H9 (cell line): ENCODE measurements around the gene PRODH2. TPM values are rescaled to one million over a fixed set of nuclear protein-coding genes. Genes with fewer than 3 reads are reported as not detected.

Experiments used
- DNase-seq: peaks from one replicate; pipeline ENCODE4 v3.0.0-alpha.2; 2017
- H2AFZ ChIP-seq: one replicate; pipeline ENCODE4 v1.6.1; 2013; ENCODE audit warnings: mild to moderate bottlenecking, low read length, control low read depth, moderate library complexity
- H2AK5ac ChIP-seq: 2 replicates; pipeline ENCODE4 v1.6.1; 2013; ENCODE audit warnings: low read length, control low read depth, mixed read lengths; ENCODE audit not compliant: insufficient read length
- H2BK120ac ChIP-seq: one replicate; pipeline ENCODE4 v1.6.1; 2013; ENCODE audit warnings: low read depth, mild to moderate bottlenecking, low read length, control low read depth, inconsistent platforms; ENCODE audit not compliant: poor library complexity, severe bottlenecking
- H2BK12ac ChIP-seq: 2 replicates; pipeline ENCODE4 v1.6.1; 2013; ENCODE audit warnings: low read length, control low read depth, mixed read lengths, low read depth; ENCODE audit not compliant: insufficient read length
- H2BK15ac ChIP-seq: 2 replicates; pipeline ENCODE4 v1.6.1; 2013; ENCODE audit warnings: low read depth, low read length, control low read depth
- H2BK20ac ChIP-seq: one replicate; pipeline ENCODE4 v1.6.1; 2013; ENCODE audit warnings: low read depth, mild to moderate bottlenecking, low read length, control low read depth, inconsistent platforms; ENCODE audit not compliant: poor library complexity, severe bottlenecking
- H2BK5ac ChIP-seq: 2 replicates; pipeline ENCODE4 v1.6.1; 2013; ENCODE audit warnings: low read length, control low read depth, mixed read lengths; ENCODE audit not compliant: insufficient read length
- H3K14ac ChIP-seq: 2 replicates; pipeline ENCODE4 v1.6.1; 2013; ENCODE audit warnings: low read length, control low read depth; ENCODE audit not compliant: insufficient read depth
- H3K18ac ChIP-seq: 2 replicates; pipeline ENCODE4 v1.6.1; 2013; ENCODE audit warnings: low read depth, mild to moderate bottlenecking, mixed read lengths, low read length, control low read depth; ENCODE audit not compliant: insufficient read length
- H3K23ac ChIP-seq: 2 replicates; pipeline ENCODE4 v1.6.1; 2013; ENCODE audit warnings: low read length, control low read depth, mixed read lengths, low read depth; ENCODE audit not compliant: insufficient read length
- H3K23me2 ChIP-seq: 2 replicates; pipeline ENCODE4 v1.6.1; 2013; ENCODE audit warnings: low read depth, mild to moderate bottlenecking, mixed read lengths, low read length, control low read depth; ENCODE audit not compliant: insufficient read length, poor library complexity, severe bottlenecking
- H3K27ac ChIP-seq: 2 replicates; pipeline ENCODE4 v1.5.1; 2013; ENCODE audit warnings: low read length, control low read depth, mixed read lengths, low read depth; ENCODE audit not compliant: insufficient read length
- H3K27me3 ChIP-seq: 2 replicates; pipeline ENCODE4 v1.6.1; 2013; ENCODE audit warnings: low read length, control low read depth, inconsistent platforms; ENCODE audit not compliant: insufficient read depth
- H3K4ac ChIP-seq: 2 replicates; pipeline ENCODE4 v1.6.1; 2013; ENCODE audit warnings: low read depth, mild to moderate bottlenecking, control low read depth, inconsistent platforms, low read length, moderate library complexity
- H3K4me1 ChIP-seq: 2 replicates; pipeline ENCODE4 v1.6.1; 2013; ENCODE audit warnings: low read length, control low read depth, inconsistent platforms; ENCODE audit not compliant: insufficient read depth
- H3K4me2 ChIP-seq: 2 replicates; pipeline ENCODE4 v1.6.1; 2013; ENCODE audit warnings: low read length, control low read depth, mixed read lengths; ENCODE audit not compliant: insufficient read length, insufficient read depth
- H3K56ac ChIP-seq: 2 replicates; pipeline ENCODE4 v1.6.1; 2013; ENCODE audit warnings: low read depth, mild to moderate bottlenecking, mixed read lengths, low read length, control low read depth; ENCODE audit not compliant: insufficient read length
- H3K79me1 ChIP-seq: 2 replicates; pipeline ENCODE4 v1.6.1; 2013; ENCODE audit warnings: low read depth, mild to moderate bottlenecking, moderate library complexity, low read length, control low read depth, inconsistent platforms; ENCODE audit not compliant: insufficient read depth, poor library complexity, severe bottlenecking
- H3K79me2 ChIP-seq: 2 replicates; pipeline ENCODE4 v1.6.1; 2013; ENCODE audit warnings: low read length, control low read depth, inconsistent platforms; ENCODE audit not compliant: insufficient read depth
- H3K9ac ChIP-seq: 2 replicates; pipeline ENCODE4 v1.6.1; 2013; ENCODE audit warnings: low read length, control low read depth, mixed read lengths; ENCODE audit not compliant: insufficient read length; ENCODE audit errors: extremely low read depth
- H3K9me3 ChIP-seq: one replicate; pipeline ENCODE4 v1.6.1; 2013; ENCODE audit warnings: low read depth, low read length, inconsistent platforms; ENCODE audit not compliant: control insufficient read depth
- H3T11ph ChIP-seq: one replicate; pipeline ENCODE4 v1.6.1; 2013; ENCODE audit warnings: mild to moderate bottlenecking, low read length, control low read depth, inconsistent platforms
- H4K20me1 ChIP-seq: one replicate; pipeline ENCODE4 v1.6.1; 2013; ENCODE audit not compliant: control insufficient read depth, insufficient read length, insufficient read depth
- H4K5ac ChIP-seq: 2 replicates; pipeline ENCODE4 v1.6.1; 2013; ENCODE audit warnings: low read depth, mild to moderate bottlenecking, mixed read lengths, low read length, control low read depth; ENCODE audit not compliant: insufficient read length
- H4K8ac ChIP-seq: replicated peaks from 2 replicates; pipeline ENCODE4 v1.6.1; 2013; ENCODE audit warnings: low read length, control low read depth, mixed read lengths, low read depth; ENCODE audit not compliant: insufficient read length
- H4K91ac ChIP-seq: 2 replicates; pipeline ENCODE4 v1.6.1; 2013; ENCODE audit warnings: low read depth, mild to moderate bottlenecking, moderate library complexity, mixed read lengths, low read length, control low read depth; ENCODE audit not compliant: insufficient read length
- H3K27ac Mint-ChIP-seq, 3 experiments: 2 replicates in 2 of 3; 3 replicates in 1 of 3; pipeline ENCODE4 v1.8.0; 2020 to 2021; ENCODE audit warnings: mixed read lengths in 3 of 3, mild to moderate bottlenecking in 1 of 3, moderate library complexity in 1 of 3
- H3K27me3 Mint-ChIP-seq: 2 replicates; pipeline ENCODE4 v1.8.0; 2021; ENCODE audit warnings: low read depth, mild to moderate bottlenecking, moderate library complexity, mixed read lengths
- H3K36me3 Mint-ChIP-seq, 3 experiments: 2 replicates in 2 of 3; 3 replicates in 1 of 3; pipeline ENCODE4 v1.8.0; 2020 to 2021; ENCODE audit warnings: low read depth in 3 of 3, mixed read lengths in 3 of 3; ENCODE audit not compliant: insufficient read depth in 1 of 3
- H3K4me1 Mint-ChIP-seq, 2 experiments: 2 replicates each; pipeline ENCODE4 v1.8.0; 2020; ENCODE audit warnings: mixed read lengths in 2 of 2
- H3K4me3 Mint-ChIP-seq, 2 experiments: 2 replicates in 1 of 2; 3 replicates in 1 of 2; pipeline ENCODE4 v1.8.0; 2020 to 2021; ENCODE audit warnings: mild to moderate bottlenecking in 2 of 2, mixed read lengths in 2 of 2, moderate library complexity in 1 of 2
- H3K9me3 Mint-ChIP-seq, 2 experiments: 2 replicates in 1 of 2; 3 replicates in 1 of 2; pipeline ENCODE4 v1.8.0; 2020; ENCODE audit warnings: mild to moderate bottlenecking in 2 of 2, mixed read lengths in 2 of 2, moderate library complexity in 1 of 2
- WGBS: extraction: QIAGEN DNeasy Blood & Tissue Kit; methylation state at CpG from one replicate; pipeline ENCODE4 v1.1.7; 2013; ENCODE audit warnings: missing lambda C conversion rate, low lambda C conversion rate, mixed read lengths; ENCODE audit not compliant: insufficient read length; ENCODE audit errors: extremely low coverage; 5-methylcytosine and 5-hydroxymethylcytosine counted together
- total RNA-seq: library from RNA; stranded (reverse); gene quantifications from 2 replicates; pipeline ENCODE4 v1.2.1, GENCODE V29; 2021
- TF ChIP-seq, protein P1 (sequence below): fragments of 200-600 bp; sonication (generic); conservative IDR thresholded peaks from 3 replicates; pipeline ENCODE4 v1.8.0; 2021; ENCODE audit warnings: antibody characterized with exemption, mild to moderate bottlenecking

Gene PRODH2
- total RNA-seq, 1 experiment from 2014 or later: not detected

DNA sequence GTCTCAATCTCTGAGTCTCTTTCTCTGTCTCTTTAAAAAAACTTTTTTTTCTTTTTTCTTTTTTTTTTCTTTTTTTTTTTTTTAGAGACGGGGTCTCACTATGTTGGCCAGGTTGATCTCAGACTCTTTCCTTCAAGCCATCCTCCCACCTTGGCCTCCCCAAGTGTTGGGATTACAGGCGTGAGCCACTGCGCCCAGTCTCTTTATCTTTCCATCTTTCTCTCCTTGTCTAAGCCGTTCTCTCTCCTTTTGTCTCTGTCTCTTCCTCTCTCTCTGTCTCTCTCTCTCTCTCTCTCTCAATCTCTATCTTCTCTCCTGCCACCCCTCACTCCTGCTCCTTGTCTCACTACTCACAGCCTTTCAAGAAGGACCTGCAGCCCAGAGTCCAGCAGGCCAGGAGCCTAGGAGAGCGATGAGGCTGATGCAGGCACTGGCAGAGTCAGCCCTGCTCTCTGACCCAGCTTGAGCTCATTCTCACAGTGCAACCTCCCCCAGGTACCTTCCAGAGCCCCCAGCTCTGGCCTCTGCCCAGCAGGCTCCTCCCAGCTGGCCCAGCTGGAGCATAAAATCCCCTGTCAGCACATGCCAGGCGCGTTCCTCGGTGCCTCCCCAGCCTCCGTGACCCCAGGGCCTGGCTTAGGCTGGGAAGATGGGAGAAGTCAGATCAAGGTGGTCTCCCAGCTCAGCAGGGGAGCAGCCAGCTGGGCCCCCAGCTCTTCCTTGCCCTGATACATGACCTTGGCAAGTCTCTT lies 39.6 kb upstream of the PRODH2 start, which contains the start of gene NPHS1:
Gene NPHS1, minus strand, starts transcription at position 476 of the 752 bp plus-strand sequence. CDS start 667 bp downstream, outside the sequence.
- H3K14ac ChIP-seq: no peak within 1 kb of the TSS
- DNase-seq: no peak
- H2AFZ ChIP-seq: no peak within 1 kb of the TSS
- no peaks in the 10 kb centered on the region; the same call in 1 of the 2 replicates for H3K4me1 ChIP-seq
- H3K18ac ChIP-seq: peak within 1 kb of the TSS; percentile 58
- no peak within 1 kb of the TSS for H3K4ac ChIP-seq
- peaks cover 3% of the 10 kb centered on the region for H4K20me1 ChIP-seq
- H2BK5ac ChIP-seq: no peak within 1 kb of the TSS
- no peak within 1 kb of the TSS for H3K9ac ChIP-seq
- H3K4me2 ChIP-seq: no peak within 1 kb of the TSS
- no peak within 1 kb of the TSS for H4K91ac ChIP-seq
- H2BK20ac ChIP-seq: no peak within 1 kb of the TSS
- H3K27me3 Mint-ChIP-seq: peaks cover 74% of the 10 kb centered on the region
- TF ChIP-seq, protein P1, sequence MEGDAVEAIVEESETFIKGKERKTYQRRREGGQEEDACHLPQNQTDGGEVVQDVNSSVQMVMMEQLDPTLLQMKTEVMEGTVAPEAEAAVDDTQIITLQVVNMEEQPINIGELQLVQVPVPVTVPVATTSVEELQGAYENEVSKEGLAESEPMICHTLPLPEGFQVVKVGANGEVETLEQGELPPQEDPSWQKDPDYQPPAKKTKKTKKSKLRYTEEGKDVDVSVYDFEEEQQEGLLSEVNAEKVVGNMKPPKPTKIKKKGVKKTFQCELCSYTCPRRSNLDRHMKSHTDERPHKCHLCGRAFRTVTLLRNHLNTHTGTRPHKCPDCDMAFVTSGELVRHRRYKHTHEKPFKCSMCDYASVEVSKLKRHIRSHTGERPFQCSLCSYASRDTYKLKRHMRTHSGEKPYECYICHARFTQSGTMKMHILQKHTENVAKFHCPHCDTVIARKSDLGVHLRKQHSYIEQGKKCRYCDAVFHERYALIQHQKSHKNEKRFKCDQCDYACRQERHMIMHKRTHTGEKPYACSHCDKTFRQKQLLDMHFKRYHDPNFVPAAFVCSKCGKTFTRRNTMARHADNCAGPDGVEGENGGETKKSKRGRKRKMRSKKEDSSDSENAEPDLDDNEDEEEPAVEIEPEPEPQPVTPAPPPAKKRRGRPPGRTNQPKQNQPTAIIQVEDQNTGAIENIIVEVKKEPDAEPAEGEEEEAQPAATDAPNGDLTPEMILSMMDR: no peak
- no peak within 1 kb of the TSS for H3K23ac ChIP-seq
- H2BK12ac ChIP-seq: no peak within 1 kb of the TSS
- peak within 1 kb of the TSS in 1 of 2 experiments; percentile 12; a peak in 1 of 5 replicates for H3K4me3 Mint-ChIP-seq
- H3K9me3 ChIP-seq: no peaks in the 10 kb centered on the region
- H3K23me2 ChIP-seq: peaks cover 17% of the 10 kb centered on the region
- no peaks in the 10 kb centered on the region for H3K79me2 ChIP-seq
- H2BK15ac ChIP-seq: no peak within 1 kb of the TSS
- H3K27me3 ChIP-seq: peaks cover 2% of the 10 kb centered on the region; the same call in 1 of the 2 replicates
- H3K4me1 Mint-ChIP-seq: peaks cover 14 to 34% of the 10 kb centered on the region in 2 experiments
- H3T11ph ChIP-seq: no peak within 1 kb of the TSS
- H3K56ac ChIP-seq: no peak within 1 kb of the TSS
- H3K27ac ChIP-seq: no peak within 1 kb of the TSS
- H3K9me3 Mint-ChIP-seq: no peaks in the 10 kb centered on the region; a peak in 1 of 5 replicates
- H3K79me1 ChIP-seq: no peaks in the 10 kb centered on the region
- no peak within 1 kb of the TSS for H3K27ac Mint-ChIP-seq
- no peak within 1 kb of the TSS for H2AK5ac ChIP-seq
- no peaks in the 10 kb centered on the region for H3K36me3 Mint-ChIP-seq
- no peak within 1 kb of the TSS for H4K8ac ChIP-seq
- no peak within 1 kb of the TSS for H4K5ac ChIP-seq
- no CpG with 5 or more reads among the region's 9 CpGs for WGBS
- H2BK120ac ChIP-seq: no peak within 1 kb of the TSS
